GM21447 (cell line): ENCODE results near the gene ARHGAP8.
"Not testable (repeated sequence)": the region's sequence is repeated elsewhere in the genome, so short reads cannot be mapped to it uniquely, and the experiment has no call there.

ENCODE experiments used
- ATAC-seq: cut with Tn5 transposase; IDR thresholded peaks from one replicate; pipeline ENCODE4 v1.9.1; 2021; ENCODE audit not compliant: unreplicated experiment

ARHGAP8 gene

GRCh38 chr22:44901301-44901700 lies 148.9 kb downstream of the ARHGAP8 start:
- no peak for ATAC-seq

DNA sequence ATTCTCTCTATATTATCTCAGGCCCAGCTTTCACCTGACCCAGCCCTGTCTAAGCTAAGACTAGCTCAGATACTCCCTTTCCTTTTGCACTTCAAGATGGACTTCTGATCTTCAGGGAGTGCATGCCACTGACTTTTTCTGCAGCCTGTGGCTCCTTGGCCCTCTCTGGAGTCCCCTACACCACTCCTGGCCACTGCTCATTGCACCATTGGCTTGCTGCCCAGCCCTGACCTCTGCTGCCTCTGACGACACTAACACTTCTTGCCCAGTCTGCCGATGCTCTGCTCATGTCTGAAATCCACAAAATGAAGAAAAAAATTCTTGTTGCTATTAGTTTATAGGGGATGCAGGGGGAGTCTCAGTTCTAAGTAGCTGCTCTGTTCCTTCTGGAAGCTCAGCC lies 150.8 kb downstream of the ARHGAP8 start:
- not testable (repeated sequence) for ATAC-seq

DNA sequence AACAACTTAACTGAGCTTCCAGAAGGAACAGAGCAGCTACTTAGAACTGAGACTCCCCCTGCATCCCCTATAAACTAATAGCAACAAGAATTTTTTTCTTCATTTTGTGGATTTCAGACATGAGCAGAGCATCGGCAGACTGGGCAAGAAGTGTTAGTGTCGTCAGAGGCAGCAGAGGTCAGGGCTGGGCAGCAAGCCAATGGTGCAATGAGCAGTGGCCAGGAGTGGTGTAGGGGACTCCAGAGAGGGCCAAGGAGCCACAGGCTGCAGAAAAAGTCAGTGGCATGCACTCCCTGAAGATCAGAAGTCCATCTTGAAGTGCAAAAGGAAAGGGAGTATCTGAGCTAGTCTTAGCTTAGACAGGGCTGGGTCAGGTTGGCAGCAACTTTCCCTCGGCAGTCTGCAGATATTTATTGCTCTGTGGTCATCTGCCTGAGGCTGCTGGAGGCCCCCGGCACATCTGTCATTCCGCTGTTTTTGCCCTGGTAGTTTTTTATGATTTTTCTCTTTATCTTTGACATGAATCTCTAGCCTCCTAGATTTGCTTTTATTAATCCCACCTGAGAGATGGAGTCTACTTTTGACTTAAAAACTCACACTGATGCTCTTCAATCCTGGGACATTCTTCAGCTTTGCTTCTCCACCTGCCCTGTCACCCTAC lies 152.2 kb downstream of the ARHGAP8 start:
- ATAC-seq = not testable (repeated sequence)

- no peak for ATAC-seq
Measured at GRCh38 chr22:44906248-44906936, 154.0 kb downstream of the ARHGAP8 start.

DNA sequence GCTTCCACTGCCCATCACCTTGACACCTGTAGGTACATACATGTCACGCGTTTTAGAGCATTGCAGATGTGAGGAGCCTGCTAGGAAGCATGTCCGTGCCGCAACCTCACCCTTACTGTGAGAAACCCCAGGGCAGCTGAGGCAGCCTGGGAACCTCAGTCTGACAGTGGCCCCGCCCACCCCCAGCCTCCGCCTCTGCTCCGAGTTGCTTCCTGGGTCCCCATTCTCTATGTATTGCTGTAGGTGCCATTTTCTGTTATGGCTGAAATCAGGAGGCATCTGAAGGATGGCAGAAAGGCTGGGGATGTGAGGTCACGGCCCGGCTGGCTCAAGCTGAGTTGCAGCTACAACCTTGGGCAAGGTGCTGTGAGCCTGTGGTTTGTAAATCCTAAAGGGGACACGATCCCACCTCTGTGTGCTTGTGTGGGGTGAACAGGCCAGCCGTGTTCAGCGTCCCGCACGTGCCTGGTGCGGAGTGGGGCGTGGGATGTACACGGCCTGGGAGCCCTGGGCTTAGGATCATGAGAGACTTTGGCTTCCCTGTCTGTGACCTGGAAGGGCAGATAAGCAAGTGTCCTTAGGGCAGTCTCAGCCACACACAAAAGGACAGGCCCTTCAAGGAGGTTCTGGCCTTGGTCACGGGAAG lies 154.7 kb downstream of the ARHGAP8 start:
- ATAC-seq = no peak

DNA sequence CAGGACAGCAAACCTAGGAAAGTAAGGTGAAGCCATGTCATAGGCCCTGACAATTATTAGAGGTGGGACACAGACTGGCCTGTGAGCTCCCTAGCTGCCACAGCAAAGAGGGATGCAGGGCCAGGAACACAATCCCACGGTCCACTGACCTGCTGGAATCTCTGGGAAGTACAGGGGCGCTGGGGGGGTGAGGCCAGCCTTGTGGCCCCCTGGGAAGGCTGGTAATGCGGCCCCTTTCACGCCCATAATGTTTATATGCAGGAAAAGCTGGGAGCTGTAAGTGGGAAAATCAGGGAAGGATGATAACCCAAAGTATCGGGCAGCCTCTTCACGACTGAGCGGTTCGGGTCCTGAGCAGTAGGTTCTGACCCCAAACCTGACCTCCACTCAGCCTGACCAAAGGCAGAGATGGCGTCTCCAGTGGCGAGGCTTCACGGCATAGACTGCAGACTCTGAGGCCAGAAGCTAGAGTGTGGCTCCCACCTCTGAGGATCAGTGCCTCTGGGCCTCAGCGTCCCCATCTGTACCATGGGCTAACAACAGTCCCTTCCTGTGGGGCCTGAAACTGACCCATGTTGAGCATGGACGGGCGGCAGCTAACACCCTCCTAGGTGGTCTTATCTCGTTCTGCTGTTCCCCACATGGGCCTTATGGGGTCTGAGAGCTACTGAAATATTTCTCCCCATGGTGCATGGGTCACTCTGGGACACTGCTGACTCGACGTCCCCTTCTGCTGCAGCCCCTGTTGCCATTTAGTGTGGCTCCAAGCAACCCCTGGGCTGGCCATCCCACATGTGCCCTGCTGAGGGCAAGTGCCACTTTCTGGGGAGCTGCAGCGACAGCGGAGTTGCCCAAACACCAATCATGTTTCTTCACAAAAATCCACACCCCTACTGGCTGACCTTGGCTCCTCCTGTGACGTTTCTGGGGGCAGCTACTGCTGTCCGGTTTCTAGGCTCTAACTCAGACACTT lies 155.7 kb downstream of the ARHGAP8 start:
- no peak for ATAC-seq

DNA sequence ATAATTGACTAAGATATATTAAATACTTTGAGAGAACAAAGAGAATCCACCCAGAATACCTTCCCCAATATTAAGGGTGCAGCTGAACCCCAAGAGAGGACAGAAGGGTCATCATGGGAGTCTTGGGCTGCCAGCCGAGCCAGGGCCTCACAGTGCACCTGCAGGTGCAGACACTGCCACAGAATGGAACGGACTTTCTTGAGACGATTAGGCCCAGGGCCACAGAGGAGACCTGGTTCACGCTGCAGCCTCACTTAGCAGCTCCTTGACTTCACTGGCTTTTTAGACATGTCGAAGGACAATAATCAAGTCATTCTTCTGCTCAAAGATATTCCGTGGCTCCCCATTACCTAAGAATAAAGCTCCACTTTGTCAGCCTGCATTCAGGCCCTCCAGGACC lies 156.9 kb downstream of the ARHGAP8 start:
- no peak for ATAC-seq
